Articular chondrocyte of knee joint (primary cell): ENCODE data around the gene BLM. TPM values are rescaled to one million over a fixed set of nuclear protein-coding genes. Genes with fewer than 3 reads are reported as not detected.

Experiments
- small RNA-seq: library from RNA; depleted of rRNA; stranded (forward); fragments of <200 nt; gene quantifications from one replicate; pipeline ENCODE3, GENCODE V24; 2012
- total RNA-seq: library from RNA; depleted of rRNA; stranded (reverse); fragments of >200 nt; gene quantifications from 2 replicates; pipeline ENCODE4 v1.2.3, GENCODE V29; 2012

Gene BLM
- 2.2 and 3.5 TPM in 2 replicates for total RNA-seq

DNA sequence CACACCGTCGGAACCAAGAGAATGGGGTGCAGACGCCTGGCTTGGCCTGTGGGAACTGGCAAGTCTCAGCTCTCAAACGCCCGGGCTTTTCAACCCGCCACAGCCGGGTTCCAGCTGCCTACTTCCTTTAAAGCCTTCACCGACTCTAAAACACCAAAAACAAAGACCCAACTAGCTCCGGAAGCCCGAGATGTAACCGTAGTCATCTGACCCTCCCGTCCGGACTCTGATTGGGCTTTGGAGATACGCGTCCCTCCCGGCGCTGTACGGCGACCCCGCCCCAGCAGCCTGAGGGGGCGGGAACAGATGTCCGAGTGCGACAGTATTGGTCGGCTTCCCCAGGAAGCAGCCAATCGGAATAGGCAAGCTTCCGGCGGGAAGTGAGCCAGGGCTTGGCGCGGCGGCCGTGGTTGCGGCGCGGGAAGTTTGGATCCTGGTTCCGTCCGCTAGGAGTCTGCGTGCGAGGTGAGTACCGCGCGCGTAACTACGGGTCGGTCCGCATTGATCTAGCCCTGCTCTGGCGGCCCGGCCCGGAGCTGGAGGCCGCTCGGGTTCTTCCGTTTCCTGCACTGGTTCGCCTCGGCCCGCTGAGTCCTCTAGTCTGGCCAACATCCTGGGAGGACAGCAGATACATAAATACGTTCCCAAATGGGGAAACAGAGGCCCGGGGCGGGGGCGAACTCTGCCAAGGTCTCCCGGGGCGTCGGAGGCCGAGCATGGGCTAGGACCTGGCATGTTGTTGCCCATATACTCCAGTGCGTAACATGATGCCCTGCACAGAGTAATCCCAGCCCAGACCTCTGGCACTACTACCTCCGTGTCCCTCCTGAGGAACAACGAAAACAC is at the start of gene BLM:
BLM (plus strand) TSS at position 371 of the 846 bp plus-strand sequence. CDS start 30,047 bp downstream, outside the sequence.

Small RNAs within 50 kb of the gene (small RNA-seq; reads per million reads assigned to genes)
- gene RF00093 = not detected
- gene RN7SL363P = not detected

Other genes with a start within 250 kb of the BLM start
- 24.1 and 24.3 TPM in 2 replicates for gene CRTC3, start 187.4 kb upstream of the BLM start, total RNA-seq
- 28.3 and 40.0 TPM in 2 replicates for gene FURIN, start 151.2 kb downstream of the BLM start, total RNA-seq
- 26.1 and 27.6 TPM in 2 replicates for gene FES, start 167.2 kb downstream of the BLM start, total RNA-seq
- gene MAN2A2, start 186.0 kb downstream of the BLM start, total RNA-seq = 8.2 and 9.3 TPM in 2 replicates
- gene HDDC3, start 215.2 kb downstream of the BLM start, total RNA-seq = 7.7 and 8.9 TPM in 2 replicates
- gene UNC45A, start 217.9 kb downstream of the BLM start, total RNA-seq = 67.1 and 67.7 TPM in 2 replicates
- gene RCCD1, start 237.5 kb downstream of the BLM start, total RNA-seq = 9.8 and 11.1 TPM in 2 replicates